GM21786 (cell line): ENCODE results near the gene RAPGEFL1.
"Not testable (repeated sequence)": the region's sequence is repeated elsewhere in the genome, so short reads cannot be mapped to it uniquely, and the experiment has no call there.

Experiments used
- ATAC-seq: cut with Tn5 transposase; IDR thresholded peaks from one replicate; pipeline ENCODE4 v1.9.1; 2021; ENCODE audit not compliant: unreplicated experiment

The RAPGEFL1 gene

DNA sequence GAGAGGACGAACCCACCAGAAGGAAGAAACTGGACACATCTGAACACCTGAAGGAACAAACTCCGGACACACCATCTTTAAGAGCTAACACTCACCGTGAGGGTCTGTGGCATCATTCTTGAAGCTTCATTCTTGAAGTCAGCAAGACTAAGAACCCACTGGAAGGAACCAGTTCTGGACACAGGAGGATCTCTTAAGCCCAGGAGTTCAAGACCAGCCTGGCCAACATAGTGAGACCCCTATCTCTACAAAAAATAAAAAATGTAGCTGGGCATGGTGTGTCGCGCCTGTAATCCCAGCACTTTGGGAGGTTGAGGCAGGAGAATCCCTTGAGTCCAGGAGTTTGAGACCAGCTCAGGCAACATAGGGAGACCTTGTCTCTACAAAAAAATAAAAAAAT is 21.3 kb downstream of the RAPGEFL1 start:
- ATAC-seq, result no peak

DNA sequence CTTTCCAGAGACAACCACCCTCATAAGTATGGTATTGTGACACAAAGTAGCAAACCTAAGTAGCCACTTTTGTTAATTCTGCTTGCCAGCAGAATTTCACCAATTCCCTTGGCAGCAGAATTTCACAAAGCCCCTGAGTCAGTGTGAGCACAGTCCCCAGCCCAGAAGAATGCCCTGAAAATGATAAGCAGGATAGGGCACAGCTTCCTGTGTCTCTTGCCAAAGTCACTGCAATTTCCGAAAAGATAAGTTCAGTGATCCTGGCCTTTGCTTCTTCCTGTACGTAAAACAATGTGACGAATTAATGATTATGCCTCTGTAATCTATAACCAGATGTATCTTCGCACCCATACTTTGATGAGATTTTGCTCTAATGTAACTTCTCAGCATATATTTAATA is 25.9 kb downstream of the RAPGEFL1 start:
- ATAC-seq, result no peak

DNA sequence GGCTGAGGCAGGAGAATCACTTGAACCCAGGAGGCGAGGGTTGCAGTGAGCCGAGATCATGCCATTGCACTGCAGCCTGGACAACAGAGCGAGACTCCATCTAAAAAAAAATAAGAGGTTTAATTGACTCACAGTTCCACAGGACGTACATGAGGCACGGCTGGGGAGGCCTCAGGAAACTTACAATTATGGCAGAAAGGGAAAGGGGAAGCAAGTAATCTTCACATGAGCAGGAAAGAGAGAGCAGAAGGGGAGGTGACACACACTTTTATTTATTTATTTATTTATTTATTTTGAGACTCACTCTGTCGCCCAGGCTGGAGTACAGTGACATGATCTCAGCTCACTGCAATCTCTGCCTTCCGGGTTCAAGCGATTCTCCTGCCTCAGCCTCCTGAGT is 28.9 kb downstream of the RAPGEFL1 start:
- ATAC-seq, result not testable (repeated sequence)

DNA sequence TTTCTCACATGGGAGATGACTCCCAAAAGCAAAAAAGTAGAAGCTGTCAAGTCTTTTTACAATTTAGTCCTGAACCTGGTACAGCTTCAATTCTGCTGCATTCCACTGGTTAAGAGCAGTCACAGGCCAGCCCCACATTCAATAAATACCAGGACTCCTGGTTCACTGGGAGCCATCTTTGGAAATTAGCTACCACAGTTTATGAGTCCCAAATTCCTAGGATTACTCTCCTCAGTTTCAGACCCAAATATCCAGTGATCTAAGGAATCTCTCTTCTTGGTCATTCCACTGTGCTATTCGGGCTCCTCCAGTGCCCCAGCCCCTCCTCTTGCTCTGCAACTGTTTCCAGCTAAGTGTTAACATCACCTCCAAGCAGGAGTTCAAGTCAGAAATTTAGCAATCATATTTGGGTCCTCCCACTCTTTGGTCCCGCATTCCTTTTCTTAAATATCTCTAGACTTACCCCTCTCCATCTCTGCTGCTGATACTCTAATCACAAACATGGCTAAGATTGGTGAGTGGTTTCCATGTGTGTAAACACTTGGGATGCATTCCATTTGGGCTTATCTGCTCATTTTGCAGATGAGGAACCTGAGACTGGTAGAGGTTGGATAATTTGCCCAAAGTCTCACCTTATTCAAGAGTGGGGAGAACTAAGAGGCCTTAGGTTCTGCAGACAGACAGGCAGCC is 32.3 kb downstream of the RAPGEFL1 start:
- no peak for ATAC-seq

DNA sequence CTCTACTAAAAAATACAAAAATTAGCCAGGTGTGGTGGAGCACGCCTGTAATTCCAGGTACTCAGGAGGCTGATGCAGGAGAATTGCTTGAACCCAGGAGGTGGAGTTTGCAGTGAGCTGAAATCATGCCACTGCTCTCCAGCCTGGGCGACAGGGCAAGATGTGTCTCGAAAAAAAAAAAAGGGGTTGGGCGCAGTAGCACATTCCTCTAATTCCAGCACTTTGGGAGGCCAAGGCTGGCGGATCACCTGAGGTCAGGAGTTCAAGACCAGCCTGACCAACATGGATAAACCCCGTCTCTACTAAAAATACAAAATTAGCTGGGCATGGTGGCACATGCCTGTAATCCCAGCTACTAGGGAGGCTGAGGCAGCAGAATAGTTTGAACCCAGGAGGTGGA is 36.6 kb downstream of the RAPGEFL1 start:
- not testable (repeated sequence) for ATAC-seq

DNA sequence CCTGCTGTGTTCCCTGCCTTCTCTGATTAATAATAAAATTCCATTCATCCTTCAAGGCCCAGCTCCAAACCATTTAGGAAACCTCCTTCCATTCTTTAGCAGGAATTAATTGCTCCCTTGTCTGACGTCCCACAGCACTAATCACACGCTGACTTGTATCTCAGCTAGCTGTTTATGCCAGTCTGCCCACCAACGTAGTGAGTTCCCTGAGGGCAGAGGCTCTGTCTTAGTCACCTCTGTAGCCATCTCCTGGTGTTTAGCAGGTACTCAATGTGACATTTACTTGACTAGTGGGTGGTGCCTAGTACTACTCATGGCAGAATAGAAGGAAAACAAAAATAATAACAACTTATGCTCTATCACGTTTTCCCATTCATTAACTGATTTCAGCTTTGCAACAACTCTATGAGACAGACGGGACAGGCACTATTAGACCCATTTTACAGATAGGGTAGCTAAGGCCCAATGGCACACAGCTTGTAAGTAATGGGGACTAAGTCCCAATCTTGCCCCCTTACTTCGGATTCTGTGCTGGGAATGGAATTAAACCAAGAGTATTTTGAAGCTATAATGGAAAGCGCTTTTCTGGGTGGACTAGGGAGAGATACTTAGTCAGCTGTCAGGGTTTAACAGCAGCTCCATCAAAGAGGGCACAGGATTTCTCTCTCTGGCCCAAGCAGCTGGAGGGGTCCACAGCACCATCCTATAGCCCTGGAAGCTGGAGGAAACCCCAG is 40.9 kb downstream of the RAPGEFL1 start:
- no peak for ATAC-seq

DNA sequence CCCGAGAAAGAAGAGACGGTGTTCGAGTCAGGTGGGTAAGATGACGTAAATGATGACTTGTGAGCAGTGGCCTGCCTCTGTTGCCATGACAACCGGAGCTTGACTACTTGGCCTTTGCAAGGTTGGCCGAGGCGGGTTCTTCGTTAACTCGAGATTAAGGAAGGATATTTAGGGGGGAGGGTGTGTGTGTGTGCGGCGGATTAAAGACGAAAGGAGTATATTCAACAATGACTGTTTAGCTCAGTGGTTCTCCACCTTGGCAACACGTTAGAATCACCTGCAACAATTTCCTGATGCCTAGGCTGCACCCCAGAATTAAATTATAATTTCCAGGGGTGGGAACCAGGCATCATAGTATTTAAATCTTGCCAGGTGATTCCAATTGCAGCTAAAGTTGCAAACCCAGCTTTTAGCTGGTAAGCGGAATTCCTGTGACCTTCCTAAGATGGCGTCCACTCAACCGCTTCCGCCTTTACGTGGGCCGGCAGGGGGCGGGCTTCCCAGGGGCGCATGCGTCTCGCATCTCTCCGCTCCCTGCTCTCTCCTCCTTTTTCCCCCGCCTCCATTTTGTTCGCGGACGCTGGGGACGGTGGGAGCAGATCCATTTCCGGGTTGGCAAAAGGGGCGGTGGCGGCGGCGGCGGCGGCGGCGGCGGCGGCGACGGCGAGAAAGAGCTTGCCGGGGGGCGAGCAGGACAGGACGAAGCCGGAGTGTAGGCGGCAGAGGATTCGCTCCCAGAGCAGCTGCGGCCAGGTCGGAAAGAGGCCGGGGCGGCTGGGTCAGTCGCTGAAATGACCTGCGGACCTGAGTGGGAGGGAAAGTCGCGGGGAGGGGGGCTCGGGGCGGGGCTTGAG is 41.7 kb downstream of the RAPGEFL1 start, which contains the start of gene WIPF2:
Gene WIPF2, plus strand, starts transcription at position 565 of the 854 bp plus-strand sequence. CDS start 37,156 bp downstream, outside the sequence.
- peak; percentile 88 for ATAC-seq

DNA sequence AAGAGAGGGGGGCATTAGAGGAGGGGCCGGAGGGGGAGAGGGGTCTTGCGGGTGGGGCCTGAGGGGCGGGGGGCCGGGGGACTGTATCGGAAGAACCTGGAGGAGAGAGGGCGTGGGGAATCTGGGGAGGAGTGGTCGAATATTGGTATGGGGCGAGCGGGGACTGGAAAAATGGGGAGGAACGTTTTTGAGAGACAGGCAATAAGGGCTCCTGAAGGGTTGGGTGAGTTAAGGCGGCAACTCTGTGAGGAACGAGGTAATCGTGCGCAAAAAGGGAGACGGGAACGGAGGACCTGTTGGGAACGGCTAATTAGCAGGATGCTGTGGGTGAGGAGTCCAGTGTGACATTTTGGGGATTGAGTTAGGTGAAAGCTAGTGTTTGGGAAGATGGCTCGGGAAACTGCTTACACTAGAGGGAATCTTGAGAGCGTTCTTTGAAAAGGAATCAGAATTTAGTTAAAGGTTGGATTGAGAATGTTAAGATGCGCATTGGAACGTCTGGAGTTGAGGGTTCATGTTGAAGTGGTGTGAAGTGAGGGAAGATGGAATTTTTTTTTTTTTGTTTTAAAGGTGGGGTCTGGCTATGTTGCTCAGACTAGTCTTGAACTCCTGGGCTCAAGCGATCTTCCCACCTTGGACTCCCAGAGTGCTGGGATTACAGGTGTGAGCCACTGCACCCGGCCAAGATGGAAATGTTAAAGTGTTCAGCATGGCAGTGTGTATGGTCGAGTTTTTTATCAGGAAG is 42.5 kb downstream of the RAPGEFL1 start:
- ATAC-seq, result no peak

DNA sequence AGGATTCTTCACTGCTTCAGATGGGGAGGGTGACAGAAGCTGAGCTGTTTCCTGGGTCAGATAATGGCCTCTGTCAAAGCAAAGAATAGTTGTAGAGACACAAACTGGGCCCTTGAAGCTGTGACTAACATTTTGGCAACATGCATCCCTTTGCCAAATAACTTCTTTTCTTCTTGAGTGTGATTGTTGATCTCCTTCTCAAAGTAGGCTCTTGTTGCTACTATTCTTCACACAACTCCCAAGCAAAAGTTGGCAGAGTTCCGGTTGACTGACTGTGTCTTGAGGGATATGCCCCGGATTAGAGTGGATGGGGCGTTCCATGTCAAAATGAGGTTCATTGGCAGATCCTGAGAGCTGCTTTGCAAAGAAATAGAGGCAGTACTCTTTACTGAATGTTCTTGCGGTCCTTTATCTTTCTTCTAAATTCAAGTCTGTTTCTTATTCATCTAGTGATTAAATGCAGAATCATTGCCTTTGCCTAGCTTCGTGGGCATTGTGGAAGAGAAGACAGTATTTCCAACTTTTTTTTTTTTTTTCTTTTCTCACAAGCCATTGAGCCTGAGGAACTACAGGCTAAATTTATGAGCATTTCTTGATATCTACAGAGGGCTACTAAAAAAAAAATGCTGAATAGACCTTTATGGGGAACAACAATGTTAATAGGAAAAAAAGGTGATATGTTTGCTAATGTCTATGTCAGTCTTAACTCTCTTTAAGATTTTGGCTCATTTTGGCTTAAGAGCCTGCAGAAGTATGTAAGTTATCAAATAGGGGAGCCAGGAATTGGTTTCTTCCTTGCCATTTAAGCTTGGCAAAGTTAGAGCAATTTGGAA is 47.7 kb downstream of the RAPGEFL1 start:
- ATAC-seq, result no peak

DNA sequence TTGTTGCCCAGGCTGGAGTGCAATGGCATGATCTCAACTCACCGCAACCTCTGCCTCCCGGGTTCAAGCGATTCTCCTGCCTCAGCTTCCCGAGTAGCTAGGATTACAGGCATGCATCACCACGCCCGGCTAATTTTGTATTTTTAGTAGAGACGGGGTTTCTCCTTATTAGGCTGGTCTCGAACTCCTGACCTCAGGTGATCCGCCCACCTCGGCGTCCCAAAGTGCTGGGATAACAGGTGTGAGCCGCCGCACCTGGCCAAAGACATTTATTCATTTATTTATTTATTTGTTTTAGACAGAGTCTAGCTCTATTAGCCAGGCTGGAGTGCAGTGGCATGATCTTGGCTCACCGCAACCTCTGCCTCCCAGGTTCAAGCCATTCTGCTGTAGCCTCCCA is 51.9 kb downstream of the RAPGEFL1 start:
- not testable (repeated sequence) for ATAC-seq

DNA sequence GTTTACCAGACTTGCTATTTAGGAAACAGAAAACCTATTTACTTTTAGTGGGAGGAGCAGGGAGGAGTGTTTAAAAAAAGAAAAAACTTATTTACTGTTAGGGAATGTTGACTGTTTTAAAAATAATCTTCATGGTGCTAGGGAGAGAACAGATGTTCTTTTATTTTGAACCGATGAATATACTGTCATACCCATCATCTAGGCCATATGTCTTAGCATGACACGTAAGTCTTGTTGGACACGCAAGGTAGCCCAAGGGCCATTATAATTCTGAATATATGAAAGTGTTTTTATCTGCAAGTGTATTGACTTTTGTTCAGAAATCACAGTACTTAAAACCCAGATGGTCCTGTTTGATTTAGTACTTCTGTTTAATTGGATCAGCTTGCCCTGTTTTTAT is 53.4 kb downstream of the RAPGEFL1 start:
- no peak for ATAC-seq

DNA sequence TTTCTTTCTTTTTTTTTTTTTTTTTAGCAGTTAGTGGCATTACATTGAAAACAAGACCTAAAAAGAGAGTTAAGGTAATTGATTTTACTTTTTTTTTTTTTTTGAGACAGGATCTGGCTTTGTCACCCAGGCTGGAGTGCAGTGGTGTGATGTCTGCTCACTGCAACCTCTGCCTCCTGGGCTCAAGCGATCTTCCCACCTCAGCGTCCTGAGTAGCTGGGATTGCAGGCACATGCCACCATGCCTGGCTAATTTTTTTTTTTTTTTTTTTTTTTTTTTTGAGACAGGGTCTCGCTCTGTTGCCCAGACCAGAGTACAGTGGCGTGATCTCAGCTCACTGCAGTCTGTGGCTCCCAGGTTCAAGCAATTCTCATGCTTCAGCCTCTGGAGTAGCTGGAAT is 54.7 kb downstream of the RAPGEFL1 start:
- ATAC-seq, result not testable (repeated sequence)

DNA sequence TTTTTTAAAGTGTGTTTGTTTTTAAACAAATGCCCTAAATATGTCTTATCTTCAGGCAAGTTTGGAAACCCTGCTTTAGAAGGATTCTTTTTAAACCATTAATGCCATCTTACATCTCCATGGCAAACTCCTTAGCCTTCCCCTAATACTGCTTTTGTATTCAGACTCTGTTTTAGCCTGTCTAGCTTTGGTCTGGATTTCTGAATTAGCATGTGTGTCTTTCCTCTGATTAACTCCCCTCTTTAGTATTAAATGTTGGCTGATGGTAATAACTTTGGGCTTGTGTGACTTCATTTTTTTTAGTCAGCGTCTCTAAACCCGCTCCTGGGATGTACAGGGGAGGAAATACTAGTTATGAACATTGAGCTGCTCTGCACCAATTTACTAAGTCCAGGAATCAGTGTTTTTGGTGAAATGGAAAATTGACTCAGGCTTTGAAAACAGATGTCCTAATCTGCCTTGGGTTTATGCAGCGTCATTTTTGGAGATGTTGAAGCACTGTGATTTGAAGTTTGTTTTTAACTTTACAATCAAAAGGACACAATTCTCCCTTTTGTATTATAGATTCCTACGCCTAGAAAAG is 64.1 kb downstream of the RAPGEFL1 start:
- ATAC-seq, result no peak

DNA sequence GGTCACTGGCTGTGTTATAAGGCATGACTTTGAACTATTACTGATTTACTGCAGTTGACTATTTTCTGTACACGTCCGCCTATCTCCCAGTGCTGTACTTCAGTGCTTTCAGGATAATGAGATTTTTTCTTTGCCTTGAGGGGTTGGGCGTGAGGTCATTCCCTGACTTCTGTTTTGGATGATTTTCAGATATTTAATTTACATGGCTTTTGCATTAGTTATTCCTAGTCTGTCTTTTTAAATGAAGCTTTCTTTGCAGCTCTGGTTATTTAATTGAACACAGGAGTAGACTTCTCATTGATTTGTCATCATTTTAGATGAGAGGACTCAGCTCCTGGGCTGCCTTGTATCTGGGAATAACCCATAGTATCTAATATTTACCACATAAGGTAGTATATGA is 65.5 kb downstream of the RAPGEFL1 start:
- no peak for ATAC-seq

DNA sequence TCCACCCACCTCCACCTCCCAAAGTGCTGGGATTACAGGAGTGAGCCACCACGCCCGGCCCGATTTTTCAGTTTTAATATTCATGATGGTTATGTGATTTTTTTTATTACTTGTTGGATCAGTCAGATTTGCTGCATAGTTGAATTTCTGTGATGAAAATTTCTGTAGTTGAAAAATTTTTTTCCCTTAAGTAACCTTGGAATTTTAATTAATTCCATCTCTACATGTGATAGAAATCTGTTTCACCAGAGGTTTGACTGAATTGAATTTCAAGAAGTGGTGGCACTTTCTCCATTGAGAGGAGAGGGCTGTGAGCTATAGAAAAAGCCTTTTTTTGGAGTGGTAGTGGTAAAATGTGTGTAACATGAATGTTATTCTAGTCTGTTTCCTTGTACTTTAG is 66.5 kb downstream of the RAPGEFL1 start:
- no peak for ATAC-seq

DNA sequence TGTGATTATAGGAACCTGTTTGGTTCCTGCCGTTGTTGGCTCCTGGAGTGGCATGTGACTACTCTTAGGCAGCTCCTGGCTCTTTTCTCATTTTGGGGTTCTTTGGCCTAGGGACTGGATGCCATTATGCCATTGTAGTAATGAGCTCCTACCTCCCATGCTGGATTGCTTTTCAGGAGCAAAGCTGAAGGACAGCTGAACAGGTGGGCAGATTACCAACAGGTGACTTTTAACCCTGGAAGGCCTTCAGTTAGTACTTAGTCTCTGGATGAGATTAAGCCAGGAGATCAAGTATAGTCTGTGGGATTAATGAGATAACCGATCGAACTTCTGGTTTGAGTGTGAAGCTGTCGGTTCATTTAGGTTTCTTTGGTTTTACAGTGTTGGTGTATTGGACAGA is 67.0 kb downstream of the RAPGEFL1 start:
- no peak for ATAC-seq
